ENCODE data around the gene CNPY1. TPM values are rescaled to one million over a fixed set of nuclear protein-coding genes. Genes with fewer than 3 reads are reported as not detected.
A peak's percentile ranks its signal among the peaks of the same experiment; 100 is the strongest.

Gene CNPY1
- total RNA-seq, 1 donor from 2014 or later = not detected

- Histone ChIP-seq H3K36me3 (no peaks in the 10 kb centered on the region), H3K9me3 (no peaks in the 10 kb centered on the region), H3K4me1 (peaks cover 47% of the 10 kb centered on the region), H3K27ac (no peak overlapping the region), H3K4me3 (peak overlapping the region; percentile 34 to 43), H3K27me3 (peaks cover 20% of the 10 kb centered on the region)
- intact Hi-C loops (cut with DNase I) = no loop called here
- no peak for DNase-seq (ENCODE audit: extremely low spot score in 2 of 2)
- no peak for TF ChIP-seq POLR2A (IDR thresholded peaks at IDR 0.05)
- no peak for TF ChIP-seq CTCF (IDR thresholded peaks at IDR 0.05)
- no peak for TF ChIP-seq POLR2AphosphoS5 (IDR thresholded peaks at IDR 0.05; ENCODE audit: insufficient read depth in 1 of 2, low read depth in 1 of 2)
Measured at GRCh38 chr7:155456738-155457543, 89.4 kb downstream of the CNPY1 start.

GRCh38 chr7:155455776-155456737 is 90.3 kb downstream of the CNPY1 start:
- peaks cover 47% of the 10 kb centered on the region for H3K4me1 ChIP-seq
- H3K9me3 ChIP-seq = no peaks in the 10 kb centered on the region
- intact Hi-C loops (cut with DNase I) = no loop called here
- no peaks in the 10 kb centered on the region for H3K36me3 ChIP-seq
- H3K27ac ChIP-seq = no peak overlapping the region
- H3K4me3 ChIP-seq = peak overlapping the region in 1 of 2 donors; percentile 43
- no peak for DNase-seq (ENCODE audit: extremely low spot score in 2 of 2)
- TF ChIP-seq POLR2AphosphoS5 (IDR thresholded peaks at IDR 0.05; ENCODE audit: insufficient read depth in 1 of 2, low read depth in 1 of 2) (no peak), CTCF (IDR thresholded peaks at IDR 0.05) (no peak), POLR2A (IDR thresholded peaks at IDR 0.05) (no peak)
- peaks cover 20% of the 10 kb centered on the region for H3K27me3 ChIP-seq

- intact Hi-C loops (cut with DNase I) = no loop called here
- Histone ChIP-seq H3K4me3 (no peak overlapping the region), H3K36me3 (no peaks in the 10 kb centered on the region), H3K9me3 (no peaks in the 10 kb centered on the region), H3K4me1 (peaks cover 47% of the 10 kb centered on the region), H3K27me3 (peaks cover 19% of the 10 kb centered on the region), H3K27ac (no peak overlapping the region)
- DNase-seq (ENCODE audit: extremely low spot score in 2 of 2) = no peak
- TF ChIP-seq POLR2AphosphoS5 (IDR thresholded peaks at IDR 0.05; ENCODE audit: insufficient read depth in 1 of 2, low read depth in 1 of 2) (no peak), CTCF (IDR thresholded peaks at IDR 0.05) (no peak), POLR2A (IDR thresholded peaks at IDR 0.05) (no peak)
Measured at GRCh38 chr7:155455132-155455693, 91.1 kb downstream of the CNPY1 start.

- intact Hi-C loops (cut with DNase I) = no loop called here
- H3K36me3 ChIP-seq = no peaks in the 10 kb centered on the region
- H3K4me3 ChIP-seq = peak overlapping the region in 1 of 2 donors; percentile 9
- no peak overlapping the region for H3K27ac ChIP-seq
- H3K9me3 ChIP-seq = no peaks in the 10 kb centered on the region
- H3K4me1 ChIP-seq = peaks cover 49% of the 10 kb centered on the region
- TF ChIP-seq CTCF (IDR thresholded peaks at IDR 0.05) (no peak), POLR2AphosphoS5 (IDR thresholded peaks at IDR 0.05; ENCODE audit: insufficient read depth in 1 of 2, low read depth in 1 of 2) (no peak), POLR2A (IDR thresholded peaks at IDR 0.05) (no peak)
- no peak for DNase-seq (ENCODE audit: extremely low spot score in 2 of 2)
- H3K27me3 ChIP-seq = peaks cover 12% of the 10 kb centered on the region
Measured at GRCh38 chr7:155454183-155455112, 91.9 kb downstream of the CNPY1 start.

Measured in vagina (tissue), 2 donors.